MM.1S (cell line): ENCODE results near the gene PHETA1.

Source experiments
- DNase-seq: peaks from one replicate; pipeline ENCODE4 v3.0.0-alpha.2; 2015
- H2AFZ ChIP-seq: fragments of 300-600 bp; sonication (generic); 2 replicates; pipeline ENCODE4 v1.6.0; 2016; ENCODE audit warnings: antibody characterized with exemption, low read length
- H3F3A ChIP-seq: fragments of 300-600 bp; sonication (generic); 2 replicates; pipeline ENCODE4 v1.6.1; 2016; ENCODE audit warnings: mild to moderate bottlenecking, antibody characterized with exemption, low read length, moderate library complexity, mixed read lengths; ENCODE audit not compliant: insufficient read depth
- H3K27ac ChIP-seq: fragments of 300-600 bp; sonication (generic); 2 replicates; pipeline ENCODE4 v1.5.1; 2016; ENCODE audit warnings: mild to moderate bottlenecking, low read length
- H3K27me3 ChIP-seq: fragments of 300-600 bp; sonication (generic); replicated peaks from 2 replicates; pipeline ENCODE4 v1.6.0; 2016; ENCODE audit warnings: low read length; ENCODE audit not compliant: insufficient read depth
- H3K36me3 ChIP-seq: fragments of 300-600 bp; sonication (generic); replicated peaks from 2 replicates; pipeline ENCODE4 v1.6.1; 2016; ENCODE audit warnings: mild to moderate bottlenecking, low read length, mixed read lengths; ENCODE audit not compliant: insufficient read depth
- H3K4me1 ChIP-seq: fragments of 300-600 bp; sonication (generic); 2 replicates; pipeline ENCODE4 v1.6.1; 2016; ENCODE audit warnings: low read length, mixed read lengths
- H3K4me2 ChIP-seq: fragments of 300-600 bp; sonication (generic); 2 replicates; pipeline ENCODE4 v1.6.0; 2016; ENCODE audit warnings: low read depth, low read length
- H3K4me3 ChIP-seq: fragments of 300-600 bp; sonication (generic); 2 replicates; pipeline ENCODE4 v1.5.1; 2016; ENCODE audit warnings: low read length, mixed read lengths
- H3K79me2 ChIP-seq: fragments of 300-600 bp; sonication (generic); 2 replicates; pipeline ENCODE4 v1.6.1; 2016; ENCODE audit warnings: mixed run types, low read length, mixed read lengths
- H3K9ac ChIP-seq: fragments of 300-600 bp; sonication (generic); 2 replicates; pipeline ENCODE4 v1.6.1; 2016; ENCODE audit warnings: low read length, mixed read lengths
- H3K9me2 ChIP-seq: fragments of 300-600 bp; sonication (generic); replicated peaks from 2 replicates; pipeline ENCODE4 v1.6.1; 2016; ENCODE audit warnings: mild to moderate bottlenecking, low read length, mixed read lengths; ENCODE audit not compliant: insufficient read depth
- H3K9me3 ChIP-seq: fragments of 300-600 bp; sonication (generic); replicated peaks from 2 replicates; pipeline ENCODE4 v1.6.1; 2016; ENCODE audit warnings: mild to moderate bottlenecking, low read length, mixed read lengths; ENCODE audit not compliant: insufficient read depth
- H4K20me1 ChIP-seq: fragments of 300-600 bp; sonication (generic); 2 replicates; pipeline ENCODE4 v1.6.1; 2016; ENCODE audit warnings: mild to moderate bottlenecking, low read length, moderate library complexity, mixed read lengths; ENCODE audit not compliant: insufficient read depth
- EZH2 ChIP-seq: fragments of 300-600 bp; sonication (generic); optimal IDR thresholded peaks from 2 replicates; pipeline ENCODE3; 2017; ENCODE audit warnings: low read depth, mild to moderate bottlenecking, antibody characterized with exemption, low read length, mixed read lengths
- EZH2phosphoT487 ChIP-seq: fragments of 300-600 bp; sonication (generic); IDR thresholded peaks from 2 replicates; pipeline ENCODE4 v1.6.1; 2018; ENCODE audit warnings: antibody characterized with exemption, low read length
- TF ChIP-seq, protein P1 (sequence below): fragments of 300-600 bp; sonication (generic); IDR thresholded peaks from 2 replicates; pipeline ENCODE4 v1.5.1; 2016; ENCODE audit warnings: antibody characterized with exemption, low read length, mixed read lengths

PHETA1 gene

DNA sequence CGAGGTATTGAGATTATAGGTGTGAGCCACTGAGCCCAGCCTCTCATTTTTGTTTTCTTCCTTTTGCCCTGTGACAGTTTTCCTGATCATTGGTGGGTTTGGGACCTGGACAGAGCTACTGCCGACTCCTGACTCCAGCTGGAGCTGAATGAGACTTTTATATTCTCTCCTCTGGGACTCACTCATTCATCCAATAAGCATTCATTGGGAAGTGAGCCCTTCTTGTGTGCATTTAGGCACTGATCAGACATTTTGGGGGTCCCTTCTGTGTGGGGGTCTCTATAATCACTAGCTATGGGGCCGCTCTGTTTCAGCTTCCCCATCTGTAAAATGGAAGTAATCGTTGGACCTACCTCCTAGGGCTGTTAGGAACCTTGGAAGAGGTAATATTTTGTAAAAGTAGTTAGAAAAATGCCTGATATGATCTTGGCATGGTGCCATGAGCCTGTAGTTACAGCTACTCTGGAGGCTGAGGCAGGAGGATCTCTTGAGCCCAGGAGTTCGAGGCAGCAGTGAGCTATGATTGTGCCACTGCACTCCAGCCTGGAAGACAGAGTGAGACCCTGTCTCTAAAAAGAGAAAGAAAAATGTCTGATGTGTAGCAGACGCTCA is 44.0 kb upstream of the PHETA1 start:
- Histone ChIP-seq H4K20me1 (no peaks in the 10 kb centered on the region), H3K27ac (no peak overlapping the region), H3K4me2 (no peak overlapping the region), H3K9ac (no peak overlapping the region), H3K36me3 (no peaks in the 10 kb centered on the region), H3K9me2 (no peaks in the 10 kb centered on the region), H3K79me2 (peaks cover 44% of the 10 kb centered on the region), H3K9me3 (no peaks in the 10 kb centered on the region), H3K4me1 (no peaks in the 10 kb centered on the region), H2AFZ (no peak overlapping the region), H3K4me3 (no peak overlapping the region), H3F3A (no peaks in the 10 kb centered on the region), H3K27me3 (no peaks in the 10 kb centered on the region)
- TF ChIP-seq, protein P1, sequence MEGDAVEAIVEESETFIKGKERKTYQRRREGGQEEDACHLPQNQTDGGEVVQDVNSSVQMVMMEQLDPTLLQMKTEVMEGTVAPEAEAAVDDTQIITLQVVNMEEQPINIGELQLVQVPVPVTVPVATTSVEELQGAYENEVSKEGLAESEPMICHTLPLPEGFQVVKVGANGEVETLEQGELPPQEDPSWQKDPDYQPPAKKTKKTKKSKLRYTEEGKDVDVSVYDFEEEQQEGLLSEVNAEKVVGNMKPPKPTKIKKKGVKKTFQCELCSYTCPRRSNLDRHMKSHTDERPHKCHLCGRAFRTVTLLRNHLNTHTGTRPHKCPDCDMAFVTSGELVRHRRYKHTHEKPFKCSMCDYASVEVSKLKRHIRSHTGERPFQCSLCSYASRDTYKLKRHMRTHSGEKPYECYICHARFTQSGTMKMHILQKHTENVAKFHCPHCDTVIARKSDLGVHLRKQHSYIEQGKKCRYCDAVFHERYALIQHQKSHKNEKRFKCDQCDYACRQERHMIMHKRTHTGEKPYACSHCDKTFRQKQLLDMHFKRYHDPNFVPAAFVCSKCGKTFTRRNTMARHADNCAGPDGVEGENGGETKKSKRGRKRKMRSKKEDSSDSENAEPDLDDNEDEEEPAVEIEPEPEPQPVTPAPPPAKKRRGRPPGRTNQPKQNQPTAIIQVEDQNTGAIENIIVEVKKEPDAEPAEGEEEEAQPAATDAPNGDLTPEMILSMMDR = no peak
- TF ChIP-seq EZH2 (no peak), EZH2phosphoT487 (no peak)
- no peak for DNase-seq

DNA sequence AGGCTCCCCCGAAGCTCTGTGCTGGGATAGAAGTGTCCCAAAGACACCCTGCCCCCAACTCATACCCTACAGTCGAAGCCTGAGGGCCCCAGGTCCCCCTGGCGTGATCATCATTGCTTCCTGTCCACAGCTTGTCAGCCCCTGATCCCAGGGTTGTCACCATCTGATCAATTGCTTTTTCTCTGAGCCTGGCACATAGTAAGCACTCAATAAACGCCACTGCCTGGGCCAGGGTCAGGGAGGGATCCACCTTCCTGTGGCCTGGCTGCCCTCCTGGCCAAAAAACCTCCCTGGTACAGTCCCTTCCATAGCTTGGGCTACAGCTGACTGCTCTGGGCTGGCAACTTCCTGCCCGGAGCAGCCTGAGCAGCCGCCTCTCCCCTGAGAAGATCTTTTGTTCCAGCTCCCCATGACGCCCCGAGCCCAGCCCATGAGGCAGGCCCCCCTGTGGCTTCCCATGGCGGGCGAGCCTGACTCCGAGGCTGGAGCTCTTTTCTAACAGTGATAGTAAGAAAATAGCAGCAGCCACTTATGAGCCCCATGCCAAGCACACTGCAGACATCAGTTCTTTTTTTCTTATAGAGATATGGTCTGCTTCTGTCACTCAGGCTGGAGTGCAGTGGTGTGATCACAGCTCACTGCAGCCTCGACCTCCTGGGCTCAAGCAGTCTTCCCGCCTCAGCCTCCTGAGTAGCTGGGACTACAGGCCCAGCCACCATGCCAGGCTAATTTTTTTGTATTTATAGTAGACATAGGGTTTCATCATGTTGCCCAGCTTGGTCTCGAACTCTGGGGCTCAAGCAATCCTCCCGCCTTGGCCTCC is 43.3 kb upstream of the PHETA1 start:
- Histone ChIP-seq H2AFZ (no peak overlapping the region), H3K4me2 (no peak overlapping the region), H3K36me3 (no peaks in the 10 kb centered on the region), H3K9ac (no peak overlapping the region), H3K4me3 (no peak overlapping the region), H4K20me1 (no peaks in the 10 kb centered on the region), H3K79me2 (peaks cover 51% of the 10 kb centered on the region), H3K9me2 (no peaks in the 10 kb centered on the region), H3K9me3 (no peaks in the 10 kb centered on the region), H3K4me1 (no peaks in the 10 kb centered on the region), H3F3A (no peaks in the 10 kb centered on the region), H3K27me3 (no peaks in the 10 kb centered on the region), H3K27ac (no peak overlapping the region)
- DNase-seq = no peak
- TF ChIP-seq, protein P1 = no peak
- no peak for TF ChIP-seq EZH2phosphoT487
- no peak for TF ChIP-seq EZH2

DNA sequence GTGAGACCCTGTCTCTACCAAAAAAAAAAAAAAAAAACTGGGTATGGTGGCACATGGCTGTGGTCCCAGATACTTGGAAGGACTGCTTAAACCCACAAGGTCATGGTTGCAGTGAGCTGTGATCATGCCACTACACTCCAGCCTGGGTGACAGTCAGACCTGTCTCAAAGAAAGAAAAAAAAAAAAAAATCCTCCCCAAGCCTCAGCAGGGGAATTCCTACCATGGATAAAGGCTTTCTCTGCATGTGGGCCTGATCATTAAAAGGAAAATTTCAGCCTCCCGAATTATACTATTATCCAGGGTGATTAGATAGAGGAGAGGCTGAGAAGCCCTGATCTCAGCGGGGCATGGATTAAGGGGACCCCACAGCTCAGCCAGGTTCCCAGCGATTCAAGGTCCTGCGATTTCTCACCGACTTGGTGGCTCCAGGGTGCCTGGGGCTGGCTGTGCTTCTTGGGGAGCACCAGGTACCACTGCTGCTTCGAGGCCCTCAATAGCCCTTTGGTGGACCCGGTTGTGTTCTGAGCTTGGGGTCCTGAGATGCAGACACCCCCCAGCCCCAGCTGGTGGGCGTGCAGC is 42.4 kb upstream of the PHETA1 start:
- no peak overlapping the region for H2AFZ ChIP-seq
- TF ChIP-seq, protein P1 = no peak
- TF ChIP-seq EZH2 = no peak
- TF ChIP-seq EZH2phosphoT487 = no peak
- no peaks in the 10 kb centered on the region for H4K20me1 ChIP-seq
- no peaks in the 10 kb centered on the region for H3K4me1 ChIP-seq
- H3K4me2 ChIP-seq = no peak overlapping the region
- no peak for DNase-seq
- H3K4me3 ChIP-seq = no peak overlapping the region
- peaks cover 61% of the 10 kb centered on the region for H3K79me2 ChIP-seq
- no peak overlapping the region for H3K27ac ChIP-seq
- no peaks in the 10 kb centered on the region for H3K9me2 ChIP-seq
- no peaks in the 10 kb centered on the region for H3F3A ChIP-seq
- no peaks in the 10 kb centered on the region for H3K9me3 ChIP-seq
- no peak overlapping the region for H3K9ac ChIP-seq
- no peaks in the 10 kb centered on the region for H3K36me3 ChIP-seq
- no peaks in the 10 kb centered on the region for H3K27me3 ChIP-seq
